M059J (cell line): Measurements from ENCODE around the gene AHNAK. TPM values are rescaled to one million over a fixed set of nuclear protein-coding genes. Genes with fewer than 3 reads are reported as not detected.

Experiments used
- DNase-seq: peaks from one replicate; pipeline ENCODE4 v3.0.0-alpha.2; 2012; ENCODE audit warnings: low read depth
- total RNA-seq: library from RNA; depleted of rRNA; stranded (reverse); fragments of >200 nt; shearing (Covaris generic); gene quantifications from 2 replicates; pipeline ENCODE4 v1.2.3, GENCODE V29; 2014

Gene AHNAK
- total RNA-seq, 1 experiment from 2014 or later, result 141 TPM

DNA sequence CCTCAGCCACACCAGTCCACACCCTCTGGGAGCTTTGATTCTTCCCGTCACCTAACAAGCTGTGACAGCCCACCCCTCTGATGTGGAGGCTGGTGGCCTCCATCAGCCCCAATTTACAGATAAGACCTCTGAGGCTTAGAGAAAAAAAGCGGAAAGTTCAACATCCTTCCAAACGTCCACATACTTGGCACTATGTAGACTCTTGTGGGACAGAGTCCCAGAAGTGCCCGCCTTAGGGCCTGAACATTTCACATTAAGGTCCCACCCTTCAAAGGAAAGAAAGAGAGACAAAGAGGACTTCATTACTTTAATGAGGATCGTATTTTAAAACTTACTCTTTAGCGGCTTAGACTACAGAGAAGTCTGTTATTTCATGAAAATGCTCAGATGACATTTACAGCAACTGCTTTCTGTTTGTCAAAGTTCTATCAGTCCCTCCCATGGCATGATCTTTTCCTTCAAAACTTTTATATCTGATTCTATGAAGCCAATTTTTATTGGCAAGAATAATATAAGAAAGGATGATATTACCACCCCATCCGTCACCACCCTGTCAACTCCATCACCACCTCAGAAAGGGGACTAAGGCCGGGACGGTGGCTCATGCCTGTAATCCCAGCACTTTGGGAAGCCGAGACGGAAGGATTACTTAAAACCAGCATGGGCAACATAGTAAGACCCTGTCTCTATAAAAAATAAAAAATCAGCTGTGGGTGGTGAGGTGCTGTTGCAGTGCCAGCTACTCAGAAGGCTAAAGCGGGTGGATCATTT, 143.5 kb downstream of the AHNAK start:
- no peak for DNase-seq

DNA sequence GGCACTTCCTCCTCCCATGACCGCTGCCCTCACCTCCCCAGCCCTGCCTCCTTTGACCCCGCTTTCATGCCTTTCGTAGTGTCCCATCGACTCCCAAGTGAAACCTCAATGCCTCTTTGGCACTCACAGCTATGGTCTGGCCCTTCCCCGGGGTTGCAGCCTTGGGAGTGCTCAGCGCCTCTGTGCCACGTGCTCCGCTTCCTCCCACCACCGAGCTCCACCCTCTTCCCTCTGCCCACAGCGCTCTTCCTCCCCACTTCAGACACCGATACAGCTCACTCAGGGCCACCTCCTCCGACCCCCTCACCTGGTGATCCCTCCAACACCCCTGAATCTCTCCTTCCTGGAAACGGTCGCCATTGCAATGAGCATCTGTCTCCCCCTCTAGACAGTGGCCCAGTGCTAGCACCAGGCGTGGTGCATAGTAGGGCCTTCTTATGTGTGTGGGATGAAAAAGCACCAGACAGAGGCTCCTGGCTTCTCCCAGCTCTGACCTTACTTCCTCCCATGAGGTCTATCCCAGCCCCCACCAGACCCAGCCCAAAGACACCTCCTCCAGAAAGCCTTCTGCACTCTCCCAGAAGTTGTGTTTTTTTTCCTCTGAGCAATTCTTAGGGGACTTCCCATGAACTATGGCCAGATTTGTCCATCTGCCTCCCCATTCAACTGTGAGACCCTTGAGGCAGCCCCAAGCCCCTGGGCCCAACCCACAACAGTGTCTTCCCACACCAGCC, 144.2 kb downstream of the AHNAK start:
- no peak for DNase-seq

DNA sequence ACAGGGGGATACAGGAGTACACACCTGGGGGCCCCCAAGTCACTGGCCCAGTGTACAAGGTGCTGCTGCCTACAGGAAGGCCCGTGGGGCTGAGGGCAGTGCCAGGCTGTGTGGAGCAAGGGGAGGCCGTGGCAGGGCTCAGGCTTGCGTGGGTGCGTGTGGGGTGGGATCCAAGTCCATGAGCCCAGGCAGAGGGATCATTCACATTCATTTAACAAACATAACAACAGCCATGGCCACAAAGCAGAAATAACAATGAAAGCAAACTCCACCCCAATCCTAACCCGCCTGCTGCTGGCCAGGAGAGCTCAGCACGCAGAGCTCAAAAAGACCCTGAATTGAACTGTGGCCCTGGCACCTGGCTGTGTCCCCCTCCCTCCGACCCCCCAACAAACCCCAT, 144.8 kb downstream of the AHNAK start:
- DNase-seq, result no peak

DNA sequence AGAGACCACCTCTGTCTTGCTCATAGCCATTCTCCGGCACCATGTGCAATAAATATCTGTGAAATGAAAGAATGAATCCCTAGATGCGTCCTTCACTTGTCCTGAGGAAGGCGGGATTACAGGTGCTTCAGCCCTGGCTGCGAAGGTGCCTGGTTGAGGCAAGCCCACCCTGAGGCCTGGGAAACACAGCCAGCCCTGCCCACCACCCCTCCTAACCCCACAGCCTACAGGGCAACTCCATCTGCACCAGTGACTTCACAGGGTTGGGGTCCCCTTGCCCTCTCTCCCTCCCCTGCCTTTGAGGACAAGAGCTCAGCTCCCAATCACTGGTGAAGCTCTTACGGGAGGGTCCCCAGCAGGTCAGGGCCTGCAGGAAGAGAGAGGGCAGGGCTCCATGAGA, 145.2 kb downstream of the AHNAK start:
- no peak for DNase-seq

DNA sequence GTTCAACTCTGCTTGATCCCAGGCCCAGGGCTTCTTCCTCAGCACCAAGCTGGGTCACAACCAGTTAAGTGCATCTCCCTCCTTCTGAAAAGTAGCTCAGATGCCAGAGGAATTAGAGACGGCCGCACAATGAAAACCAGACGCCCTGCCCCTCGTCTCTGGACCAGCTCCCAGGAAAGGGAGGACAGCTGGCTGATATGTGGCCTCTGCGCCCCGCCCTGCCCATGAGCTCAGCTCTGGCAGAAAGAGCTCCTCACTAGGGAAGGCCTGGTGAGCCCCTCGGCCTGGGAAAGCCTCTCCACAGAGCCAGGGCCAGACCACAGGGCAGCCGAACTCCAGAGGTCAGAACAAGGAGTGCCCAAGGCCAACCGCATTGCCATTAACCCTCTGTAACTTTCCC, 145.8 kb downstream of the AHNAK start:
- DNase-seq, result peak; percentile 65

DNA sequence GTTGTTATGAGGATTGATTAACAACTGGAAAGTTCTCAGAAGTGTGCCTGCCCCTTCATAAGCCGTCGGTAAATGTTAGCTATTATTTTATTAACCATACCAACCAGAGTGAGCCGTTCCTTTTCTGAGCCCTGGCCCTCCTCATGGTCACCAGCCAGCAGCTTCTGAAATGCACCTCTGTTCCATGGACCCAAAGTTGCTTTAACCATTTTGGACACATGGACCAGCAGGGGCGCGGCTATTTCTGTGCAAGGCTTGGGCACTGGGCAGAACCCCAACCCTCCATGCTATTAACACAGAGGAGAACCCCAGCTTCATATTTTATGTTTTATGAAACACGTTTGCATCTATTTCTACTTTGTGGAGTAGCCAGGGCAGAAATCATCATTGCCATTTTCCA, 146.3 kb downstream of the AHNAK start:
- no peak for DNase-seq

DNA sequence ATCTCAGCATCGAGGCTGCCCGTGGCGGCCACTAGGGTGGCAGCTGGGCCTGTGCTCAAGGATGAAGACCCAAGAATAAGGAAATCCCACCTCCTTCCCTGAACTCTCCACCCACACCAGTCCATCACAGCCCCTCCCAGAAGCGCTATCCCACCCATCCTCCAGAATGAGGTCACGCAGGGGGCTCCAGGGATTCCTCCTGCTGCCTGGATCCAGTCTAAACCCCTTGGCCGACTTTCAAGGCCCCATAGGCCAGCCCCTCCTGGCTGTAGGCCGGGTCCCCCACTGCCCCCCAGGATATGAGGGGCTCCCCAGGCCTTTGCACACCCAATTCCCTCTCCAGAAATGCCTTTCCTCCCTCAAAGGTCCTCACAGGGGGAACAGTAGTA, 146.7 kb downstream of the AHNAK start:
- no peak for DNase-seq

DNA sequence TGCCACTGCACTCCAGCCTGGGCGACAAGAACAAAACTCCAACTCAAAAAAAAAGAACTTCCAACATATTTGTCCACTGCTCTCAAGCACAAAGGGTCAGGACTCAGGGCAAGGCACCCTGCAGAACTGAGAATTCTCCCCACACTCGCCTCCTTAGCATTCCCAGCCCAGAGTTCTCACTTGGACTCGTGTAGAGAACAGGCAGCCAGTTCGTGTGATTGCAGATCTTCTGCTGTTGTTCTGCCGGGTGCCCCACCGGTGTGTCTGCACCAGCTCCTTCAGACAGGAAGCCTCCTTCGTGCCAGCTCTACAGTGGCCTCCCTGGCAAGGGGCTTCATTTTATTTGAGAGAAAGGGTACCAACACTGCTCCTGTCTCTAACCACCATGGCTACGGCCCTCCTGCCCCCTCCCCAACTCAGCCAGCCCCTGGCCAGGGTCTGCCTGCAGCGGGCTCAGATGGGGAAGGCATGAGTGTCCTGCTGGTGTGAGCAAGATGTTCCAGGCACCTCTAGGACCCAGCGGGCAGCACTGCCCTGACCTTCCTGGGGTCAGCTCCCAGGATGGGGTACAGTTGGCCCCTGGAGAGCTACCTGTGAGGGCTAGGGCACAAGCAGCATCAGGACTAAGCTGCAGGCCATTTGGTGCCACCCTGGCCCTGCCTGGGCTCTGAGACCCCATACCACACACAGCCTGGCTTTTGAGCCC, 147.3 kb downstream of the AHNAK start:
- no peak for DNase-seq

DNA sequence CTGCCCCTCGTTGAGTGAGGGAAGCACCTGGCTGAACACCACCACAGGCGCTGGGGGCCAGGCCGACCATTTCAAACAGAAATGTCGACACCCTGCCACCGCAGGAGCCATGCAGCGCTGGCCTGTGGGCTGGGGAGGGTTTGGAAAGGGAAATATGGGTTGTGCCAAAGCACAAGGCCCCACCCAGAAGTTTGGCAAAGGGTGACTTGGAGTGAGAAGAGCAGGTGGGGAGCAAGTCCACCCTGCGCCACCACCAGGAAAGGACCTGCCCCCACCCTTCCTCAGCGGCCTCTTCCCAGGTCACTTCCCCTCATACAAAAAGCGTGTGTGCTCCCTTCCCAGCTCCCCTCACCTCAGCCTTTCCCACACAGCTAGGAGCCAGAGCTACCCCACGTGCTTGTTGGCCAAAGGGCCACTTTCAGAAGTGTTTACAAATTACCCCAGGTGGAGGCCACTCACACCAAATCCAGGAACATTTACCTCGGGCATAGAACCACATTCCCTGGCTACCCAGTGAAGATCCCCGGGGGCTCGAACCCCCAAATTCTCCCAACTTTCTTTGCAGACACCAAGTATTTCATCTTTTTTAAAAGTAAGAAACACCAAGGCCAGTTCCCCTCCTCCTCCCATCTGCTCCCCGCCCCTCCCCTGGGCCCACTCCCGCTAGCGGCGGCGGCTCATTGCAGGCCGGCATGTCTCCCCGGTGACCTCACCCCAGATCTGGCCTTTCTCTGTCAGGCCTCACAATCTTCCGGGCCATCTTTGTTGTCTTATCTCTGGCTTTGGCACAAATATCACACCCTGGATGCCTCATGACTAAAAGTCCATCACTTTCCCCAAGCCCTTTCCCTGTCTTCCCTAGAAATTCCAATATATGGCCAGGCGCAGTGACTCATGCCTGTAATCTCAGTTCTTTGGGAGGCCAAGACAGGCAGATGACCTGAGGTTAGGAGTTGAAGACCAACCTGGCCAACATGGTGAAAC, 148.3 kb downstream of the AHNAK start:
- DNase-seq, result peak; percentile 48

DNA sequence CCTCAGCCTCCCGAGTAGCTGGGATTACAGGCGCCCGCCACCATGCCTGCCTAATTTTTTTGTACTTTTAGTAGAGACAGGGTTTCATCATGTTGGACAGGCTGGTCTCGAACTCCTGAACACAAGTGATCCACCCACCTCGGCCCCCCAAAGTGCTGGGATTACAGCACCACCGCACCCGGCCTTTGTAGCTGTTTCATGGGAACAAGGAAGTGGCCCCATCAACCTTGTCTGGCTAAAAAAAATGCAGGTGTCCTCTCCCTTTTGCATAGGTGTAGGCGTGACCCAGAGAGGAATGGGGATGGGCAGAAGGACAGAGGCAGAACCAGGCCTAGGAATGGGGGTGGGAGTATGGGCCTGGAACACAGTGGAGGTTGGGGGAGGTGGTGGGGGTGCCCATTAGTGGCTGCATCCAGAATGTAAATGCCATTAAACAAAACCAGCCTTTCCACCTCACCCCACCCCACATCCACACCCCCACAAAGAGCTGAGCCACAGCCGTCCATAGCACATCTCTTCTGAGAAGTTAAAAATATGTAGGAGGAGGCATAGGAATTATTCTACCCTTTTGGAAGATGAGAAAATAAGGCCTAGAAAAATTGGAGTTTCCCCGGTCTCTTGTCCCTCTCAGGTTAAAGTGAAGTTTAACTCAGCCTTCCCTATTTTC, 150.6 kb downstream of the AHNAK start:
- no peak for DNase-seq

DNA sequence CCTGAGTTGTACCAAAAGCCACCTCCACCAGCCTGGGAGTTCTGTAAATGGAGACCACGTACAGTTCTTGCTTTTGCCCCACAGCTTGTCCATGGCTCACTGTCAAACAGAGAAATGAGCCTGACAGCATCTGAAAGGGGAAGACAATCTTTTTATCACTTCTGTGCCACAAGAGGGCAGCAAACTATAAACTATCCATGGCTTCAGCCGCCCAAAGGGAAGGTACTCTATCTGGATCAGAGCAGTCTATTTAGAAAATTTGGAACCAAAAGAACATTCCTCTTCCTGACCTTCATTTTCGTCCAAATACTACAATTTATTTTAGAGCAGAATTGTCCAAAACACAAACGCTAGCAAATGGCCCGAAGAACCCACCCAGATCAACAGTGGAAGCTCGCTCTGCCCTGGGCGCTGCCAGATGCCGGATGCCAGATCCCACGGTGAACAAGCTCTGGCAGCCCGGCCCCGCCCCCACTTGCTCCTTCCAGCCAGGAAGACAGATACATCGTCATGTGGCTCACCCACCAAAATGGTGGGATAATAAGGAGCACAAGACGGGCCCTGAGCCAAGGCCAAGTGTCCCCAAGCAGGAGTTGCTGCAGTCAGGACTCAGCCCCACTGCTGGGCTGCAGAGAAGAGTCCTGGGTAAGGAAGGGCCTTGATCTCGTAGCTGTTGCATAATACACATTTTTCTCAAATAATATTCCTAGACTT, 151.6 kb downstream of the AHNAK start:
- DNase-seq, result peak; percentile 84

DNA sequence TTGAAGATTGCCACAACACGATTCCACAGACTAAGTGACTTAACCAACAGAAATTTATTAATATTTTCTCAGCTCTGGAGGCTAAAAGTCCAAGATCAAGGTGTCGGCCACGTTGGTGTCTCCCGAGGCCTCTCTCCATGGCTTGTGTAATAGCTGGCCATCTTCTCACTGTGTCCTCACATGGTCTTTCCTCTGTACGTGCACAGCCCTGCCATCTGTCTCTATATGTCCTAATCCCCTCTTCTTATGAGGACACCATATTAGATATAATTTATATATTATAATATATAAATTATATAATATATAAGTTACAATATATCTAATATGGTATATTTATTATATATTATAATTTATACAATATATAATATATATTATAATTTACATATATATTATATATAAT, 152.9 kb downstream of the AHNAK start:
- DNase-seq, result no peak

DNA sequence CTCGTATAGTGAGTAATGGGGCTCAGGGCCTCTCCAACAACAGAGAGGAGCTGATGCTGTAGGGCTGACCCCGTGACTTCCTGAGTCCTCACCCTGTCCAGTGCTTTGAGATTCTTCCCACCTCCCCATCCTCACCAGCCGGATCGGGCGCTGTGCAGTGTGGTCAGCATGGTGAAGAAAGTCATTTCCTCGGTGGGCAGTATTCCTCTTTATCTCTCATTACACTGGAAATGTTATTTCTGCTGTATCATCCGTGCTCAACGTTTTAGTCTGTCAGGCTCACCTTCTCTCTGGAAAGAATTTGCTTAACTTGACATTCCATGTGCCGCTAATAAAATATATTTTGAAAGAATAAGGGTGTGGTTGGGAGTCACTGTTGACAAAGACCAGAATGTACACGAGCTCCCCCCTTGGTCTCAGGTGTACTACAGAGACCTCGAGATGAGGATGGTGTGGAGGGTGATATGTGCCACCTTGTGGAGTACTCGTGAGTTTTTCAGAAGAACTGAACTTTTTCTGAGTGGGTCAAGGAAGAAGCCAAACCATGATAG, 153.5 kb downstream of the AHNAK start:
- peak; percentile 16 for DNase-seq

DNA sequence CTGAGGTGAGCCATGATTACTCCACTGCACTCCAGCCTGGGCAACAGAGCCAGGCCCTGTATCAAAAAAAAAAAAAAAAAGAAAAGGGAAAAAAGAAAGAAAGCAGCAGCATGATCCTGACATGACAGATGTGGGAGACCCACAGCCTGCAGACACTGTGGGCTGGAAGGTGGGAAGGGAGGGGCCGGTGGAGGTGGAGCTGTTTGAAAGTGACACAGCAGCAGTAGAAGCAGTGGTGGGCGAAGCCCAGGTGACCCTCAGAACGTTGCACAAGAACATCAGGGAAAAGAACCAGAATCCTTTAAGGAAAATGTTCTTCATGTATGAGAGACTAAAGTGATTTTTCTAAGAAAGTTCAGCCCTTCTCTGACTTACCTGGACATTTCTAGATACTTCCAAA, 154.1 kb downstream of the AHNAK start:
- no peak for DNase-seq

DNA sequence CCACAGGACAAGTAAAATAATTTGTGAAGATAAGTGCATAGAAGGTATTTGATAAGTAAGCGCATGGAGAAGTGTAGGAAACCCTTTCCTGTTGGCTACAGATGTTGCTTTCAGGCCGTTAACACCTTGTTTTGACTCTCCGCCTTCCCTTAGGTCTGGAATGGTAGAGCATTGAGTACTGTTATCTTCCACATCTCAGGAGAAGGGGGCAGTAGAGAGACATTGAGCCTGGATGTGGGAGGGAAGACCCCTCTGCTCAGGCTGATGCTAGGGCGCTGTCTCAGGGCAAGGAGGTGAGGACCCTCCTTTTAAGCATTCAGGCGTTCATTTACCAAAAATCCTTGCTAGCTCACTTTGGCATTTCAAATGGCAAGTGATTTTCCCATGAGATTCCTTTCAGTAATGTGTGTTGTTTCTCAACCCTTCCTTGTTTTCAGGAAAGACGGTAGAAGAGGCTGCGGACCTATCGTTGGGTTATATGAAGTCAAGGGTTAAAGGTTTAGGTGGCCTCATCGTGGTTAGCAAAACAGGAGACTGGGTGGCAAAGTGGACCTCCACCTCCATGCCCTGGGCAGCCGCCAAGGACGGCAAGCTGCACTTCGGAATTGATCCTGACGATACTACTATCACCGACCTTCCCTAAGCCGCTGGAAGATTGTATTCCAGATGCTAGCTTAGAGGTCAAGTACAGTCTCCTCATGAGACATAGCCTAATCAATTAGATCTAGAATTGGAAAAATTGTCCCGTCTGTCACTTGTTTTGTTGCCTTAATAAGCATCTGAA, 154.8 kb downstream of the AHNAK start:
- no peak for DNase-seq

DNA sequence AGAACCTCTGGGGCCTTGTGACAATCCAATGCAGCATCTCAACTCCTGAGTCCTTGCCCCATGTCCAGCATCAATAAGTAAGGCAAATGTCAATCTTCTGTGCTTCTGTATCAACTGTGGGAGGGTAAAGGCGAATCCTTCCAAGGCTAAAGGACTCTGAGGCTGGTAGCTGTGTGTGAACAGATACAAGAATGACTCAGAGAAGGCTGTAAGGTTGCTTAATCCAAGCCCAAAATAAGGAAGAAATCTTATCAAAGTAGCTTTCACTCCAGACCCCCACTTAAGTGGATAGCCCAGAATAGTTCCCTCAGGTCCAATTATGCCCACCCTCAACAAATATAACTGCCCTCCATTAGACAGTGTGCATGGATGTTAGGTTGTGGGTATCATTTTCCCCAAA, 155.9 kb downstream of the AHNAK start:
- DNase-seq, result no peak

DNA sequence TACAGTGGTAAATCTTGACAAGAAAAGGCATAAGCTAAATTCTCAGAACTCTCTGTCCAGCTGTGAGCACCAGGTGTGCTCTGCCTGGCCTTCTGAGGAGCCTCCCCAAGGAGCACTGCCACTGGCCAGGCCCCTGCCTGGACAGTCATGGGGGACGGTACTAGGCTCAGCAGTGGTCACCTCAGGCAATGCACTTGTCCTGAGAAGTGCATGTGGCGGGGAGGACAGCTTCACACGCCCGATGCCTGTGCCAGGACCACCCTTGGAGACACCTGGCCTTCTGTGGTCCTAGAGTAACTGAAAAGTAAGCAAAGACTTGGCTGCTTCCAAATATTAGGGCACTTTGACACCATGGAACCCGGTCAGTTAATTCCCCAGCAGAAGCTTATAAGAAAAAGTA, 156.4 kb downstream of the AHNAK start:
- no peak for DNase-seq

DNA sequence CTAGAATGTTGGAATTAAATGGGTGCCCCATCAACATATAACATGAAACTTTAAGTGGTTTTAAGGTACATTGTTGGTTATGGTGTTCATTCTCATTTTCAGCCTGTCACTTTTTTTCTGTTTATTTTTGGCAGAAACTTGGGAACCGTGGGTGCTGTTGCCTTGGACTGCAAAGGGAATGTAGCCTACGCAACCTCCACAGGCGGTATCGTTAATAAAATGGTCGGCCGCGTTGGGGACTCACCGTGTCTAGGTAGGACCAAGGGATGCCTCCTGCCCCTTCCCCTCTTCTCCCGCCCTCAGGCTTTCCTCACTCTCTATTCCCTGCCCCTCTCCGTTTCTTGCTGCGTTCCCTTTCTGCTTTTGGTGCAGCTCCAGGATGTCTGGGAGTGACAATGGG, 157.6 kb downstream of the AHNAK start:
- DNase-seq, result no peak

DNA sequence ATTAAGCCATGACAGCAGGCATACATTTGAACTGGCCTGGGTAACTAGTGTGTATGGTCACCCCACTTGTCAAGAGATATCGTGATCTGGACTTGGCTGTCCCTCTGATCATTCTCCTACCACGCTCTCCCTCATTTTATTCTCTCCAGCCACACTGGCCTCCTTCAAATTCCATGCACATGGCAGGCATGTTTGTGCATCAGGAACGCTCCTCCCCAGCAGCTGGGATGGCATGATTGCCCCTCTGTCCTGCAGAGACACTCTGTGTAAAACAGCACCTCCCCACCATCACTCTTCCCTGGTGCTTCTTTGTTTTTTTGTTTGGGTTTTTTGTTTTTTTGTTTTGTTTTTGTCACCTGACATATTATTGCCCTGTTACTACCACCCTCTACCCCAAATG, 159.2 kb downstream of the AHNAK start:
- no peak for DNase-seq
